ENCODE measurements around the gene PHF12.

PHF12 gene

DNA sequence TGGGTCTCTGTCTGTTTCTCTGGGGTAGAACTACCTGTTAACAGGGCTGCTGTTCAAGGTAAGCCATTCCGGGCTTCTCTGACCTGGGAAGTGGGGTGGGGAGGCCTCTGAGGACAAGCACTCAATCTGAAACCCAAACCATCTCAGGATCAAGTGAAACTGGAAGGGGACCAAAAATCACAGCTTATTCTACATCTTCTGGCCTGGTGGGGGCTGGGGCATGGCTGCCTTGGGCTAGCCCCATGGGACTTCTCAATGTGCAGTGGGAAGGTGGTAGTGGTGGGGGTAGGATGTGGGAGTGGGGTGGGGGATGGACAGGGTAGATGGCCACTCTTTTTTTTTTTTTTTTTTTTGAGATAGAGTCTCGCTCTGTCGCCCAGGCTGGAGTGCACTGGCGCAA, 59.3 kb downstream of the PHF12 start:
- TF ChIP-seq YY1 (IDR thresholded peaks at IDR 0.05; ENCODE audit: low read depth) (no peak), RAD21 (IDR thresholded peaks at IDR 0.05; ENCODE audit: low read depth) (no peak), CREB1 (IDR thresholded peaks at IDR 0.05; ENCODE audit: low read depth) (no peak), EP300 (IDR thresholded peaks at IDR 0.05; ENCODE audit: borderline replicate concordance) (no peak), FOXM1 (IDR thresholded peaks at IDR 0.05; ENCODE audit: borderline replicate concordance, low read depth) (no peak), TCF12 (IDR thresholded peaks at IDR 0.05; ENCODE audit: low read depth) (no peak), TEAD4 (IDR thresholded peaks at IDR 0.05) (no peak), EGR1 (IDR thresholded peaks at IDR 0.05) (no peak), NFIC (IDR thresholded peaks at IDR 0.05) (no peak), TAF1 (IDR thresholded peaks at IDR 0.05; ENCODE audit: low read depth) (no peak), ZBTB7A (IDR thresholded peaks at IDR 0.05; ENCODE audit: low read depth) (no peak)
- TF ChIP-seq, protein P1, sequence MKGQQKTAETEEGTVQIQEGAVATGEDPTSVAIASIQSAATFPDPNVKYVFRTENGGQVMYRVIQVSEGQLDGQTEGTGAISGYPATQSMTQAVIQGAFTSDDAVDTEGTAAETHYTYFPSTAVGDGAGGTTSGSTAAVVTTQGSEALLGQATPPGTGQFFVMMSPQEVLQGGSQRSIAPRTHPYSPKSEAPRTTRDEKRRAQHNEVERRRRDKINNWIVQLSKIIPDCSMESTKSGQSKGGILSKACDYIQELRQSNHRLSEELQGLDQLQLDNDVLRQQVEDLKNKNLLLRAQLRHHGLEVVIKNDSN (IDR thresholded peaks at IDR 0.05): no peak
- TF ChIP-seq, protein P2, sequence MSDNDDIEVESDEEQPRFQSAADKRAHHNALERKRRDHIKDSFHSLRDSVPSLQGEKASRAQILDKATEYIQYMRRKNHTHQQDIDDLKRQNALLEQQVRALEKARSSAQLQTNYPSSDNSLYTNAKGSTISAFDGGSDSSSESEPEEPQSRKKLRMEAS (IDR thresholded peaks at IDR 0.05): no peak
- TF ChIP-seq, protein P3, sequence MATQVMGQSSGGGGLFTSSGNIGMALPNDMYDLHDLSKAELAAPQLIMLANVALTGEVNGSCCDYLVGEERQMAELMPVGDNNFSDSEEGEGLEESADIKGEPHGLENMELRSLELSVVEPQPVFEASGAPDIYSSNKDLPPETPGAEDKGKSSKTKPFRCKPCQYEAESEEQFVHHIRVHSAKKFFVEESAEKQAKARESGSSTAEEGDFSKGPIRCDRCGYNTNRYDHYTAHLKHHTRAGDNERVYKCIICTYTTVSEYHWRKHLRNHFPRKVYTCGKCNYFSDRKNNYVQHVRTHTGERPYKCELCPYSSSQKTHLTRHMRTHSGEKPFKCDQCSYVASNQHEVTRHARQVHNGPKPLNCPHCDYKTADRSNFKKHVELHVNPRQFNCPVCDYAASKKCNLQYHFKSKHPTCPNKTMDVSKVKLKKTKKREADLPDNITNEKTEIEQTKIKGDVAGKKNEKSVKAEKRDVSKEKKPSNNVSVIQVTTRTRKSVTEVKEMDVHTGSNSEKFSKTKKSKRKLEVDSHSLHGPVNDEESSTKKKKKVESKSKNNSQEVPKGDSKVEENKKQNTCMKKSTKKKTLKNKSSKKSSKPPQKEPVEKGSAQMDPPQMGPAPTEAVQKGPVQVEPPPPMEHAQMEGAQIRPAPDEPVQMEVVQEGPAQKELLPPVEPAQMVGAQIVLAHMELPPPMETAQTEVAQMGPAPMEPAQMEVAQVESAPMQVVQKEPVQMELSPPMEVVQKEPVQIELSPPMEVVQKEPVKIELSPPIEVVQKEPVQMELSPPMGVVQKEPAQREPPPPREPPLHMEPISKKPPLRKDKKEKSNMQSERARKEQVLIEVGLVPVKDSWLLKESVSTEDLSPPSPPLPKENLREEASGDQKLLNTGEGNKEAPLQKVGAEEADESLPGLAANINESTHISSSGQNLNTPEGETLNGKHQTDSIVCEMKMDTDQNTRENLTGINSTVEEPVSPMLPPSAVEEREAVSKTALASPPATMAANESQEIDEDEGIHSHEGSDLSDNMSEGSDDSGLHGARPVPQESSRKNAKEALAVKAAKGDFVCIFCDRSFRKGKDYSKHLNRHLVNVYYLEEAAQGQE (IDR thresholded peaks at IDR 0.05; ENCODE audit: low read depth): no peak

DNA sequence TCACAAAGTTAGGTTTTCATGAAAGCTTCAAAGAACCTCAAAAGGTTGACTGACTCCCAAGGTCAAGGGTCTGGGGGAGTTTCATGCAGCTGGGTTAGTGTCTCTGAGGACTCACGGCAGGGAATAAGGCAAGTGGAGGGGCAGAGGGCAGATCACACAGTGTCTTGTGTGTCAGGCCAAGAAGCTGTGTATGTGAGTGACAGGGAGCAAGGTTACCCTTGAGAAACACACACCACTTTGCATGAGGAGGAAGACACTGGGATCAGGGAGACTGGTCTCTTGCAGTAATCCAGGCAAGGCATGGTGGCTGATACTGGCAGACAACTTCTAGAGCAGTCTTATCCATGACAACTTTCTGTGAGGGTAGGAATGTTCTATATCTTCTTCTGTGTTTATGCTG, 60.1 kb downstream of the PHF12 start:
- TF ChIP-seq RAD21 (IDR thresholded peaks at IDR 0.05; ENCODE audit: low read depth): no peak
- TF ChIP-seq FOXM1 (IDR thresholded peaks at IDR 0.05; ENCODE audit: borderline replicate concordance, low read depth): no peak
- TF ChIP-seq, protein P1 (IDR thresholded peaks at IDR 0.05): no peak
- TF ChIP-seq TAF1 (IDR thresholded peaks at IDR 0.05; ENCODE audit: low read depth): no peak
- no peak for TF ChIP-seq YY1 (IDR thresholded peaks at IDR 0.05; ENCODE audit: low read depth)
- TF ChIP-seq, protein P2 (IDR thresholded peaks at IDR 0.05): no peak
- TF ChIP-seq EP300 (IDR thresholded peaks at IDR 0.05; ENCODE audit: borderline replicate concordance): no peak
- TF ChIP-seq, protein P3 (IDR thresholded peaks at IDR 0.05; ENCODE audit: low read depth): no peak
- no peak for TF ChIP-seq CREB1 (IDR thresholded peaks at IDR 0.05; ENCODE audit: low read depth)
- TF ChIP-seq ZBTB7A (IDR thresholded peaks at IDR 0.05; ENCODE audit: low read depth): no peak
- TF ChIP-seq CEBPB (IDR thresholded peaks at IDR 0.05): no peak
- no peak for TF ChIP-seq TCF12 (IDR thresholded peaks at IDR 0.05; ENCODE audit: low read depth)
- TF ChIP-seq TEAD4 (IDR thresholded peaks at IDR 0.05): no peak

DNA sequence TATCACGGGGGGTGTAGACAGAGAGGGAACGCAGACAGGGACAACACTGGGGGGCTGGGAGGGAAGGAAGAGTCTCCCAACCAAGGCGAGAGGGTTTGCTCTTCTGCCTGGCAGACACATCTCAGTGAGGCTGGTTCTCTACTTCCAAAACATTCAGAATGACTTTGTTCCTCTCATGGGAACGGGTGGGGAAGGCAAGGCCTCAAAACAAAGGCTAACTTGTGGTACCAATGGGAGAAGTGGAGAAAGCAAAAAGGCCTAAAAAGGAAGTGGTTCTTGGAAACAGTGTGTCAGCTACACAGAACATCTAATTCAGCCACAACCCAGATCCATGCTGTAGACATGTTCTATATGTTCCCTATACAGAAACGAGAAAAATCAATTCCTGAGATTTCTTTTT, 61.3 kb downstream of the PHF12 start:
- TF ChIP-seq, protein P3 (IDR thresholded peaks at IDR 0.05; ENCODE audit: low read depth): no peak
- TF ChIP-seq EP300 (IDR thresholded peaks at IDR 0.05; ENCODE audit: borderline replicate concordance) (no peak), TCF12 (IDR thresholded peaks at IDR 0.05; ENCODE audit: low read depth) (no peak), FOXM1 (IDR thresholded peaks at IDR 0.05; ENCODE audit: borderline replicate concordance, low read depth) (no peak), RAD21 (IDR thresholded peaks at IDR 0.05; ENCODE audit: low read depth) (no peak), ZBTB7A (IDR thresholded peaks at IDR 0.05; ENCODE audit: low read depth) (no peak), TAF1 (IDR thresholded peaks at IDR 0.05; ENCODE audit: low read depth) (no peak), YY1 (IDR thresholded peaks at IDR 0.05; ENCODE audit: low read depth) (no peak), CEBPB (IDR thresholded peaks at IDR 0.05) (no peak), NFIC (IDR thresholded peaks at IDR 0.05) (no peak), CREB1 (IDR thresholded peaks at IDR 0.05; ENCODE audit: low read depth) (no peak), TEAD4 (IDR thresholded peaks at IDR 0.05) (no peak), EGR1 (IDR thresholded peaks at IDR 0.05) (no peak)
- TF ChIP-seq, protein P2 (IDR thresholded peaks at IDR 0.05): no peak
- TF ChIP-seq, protein P1 (IDR thresholded peaks at IDR 0.05): no peak
